ENCODE results near the gene ZWILCH.

Gene ZWILCH

DNA sequence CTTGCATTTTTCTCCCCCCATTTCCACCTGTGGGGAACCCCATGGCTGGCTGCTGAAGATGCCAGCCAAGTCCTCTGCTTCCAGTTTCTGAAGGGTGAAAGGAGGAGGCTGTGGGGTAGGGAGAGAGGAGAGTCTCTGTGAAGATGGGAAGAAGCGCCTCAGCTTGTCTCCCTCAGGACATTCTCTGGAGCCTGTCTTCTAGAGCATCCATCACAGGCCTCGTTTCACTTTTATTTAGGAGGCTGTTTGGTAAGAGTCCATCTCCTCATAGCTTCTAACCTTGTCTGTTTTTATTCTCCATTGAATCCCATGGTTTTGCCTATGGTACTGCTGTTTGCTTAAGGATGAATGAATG, 69.4 kb downstream of the ZWILCH start:
- Histone ChIP-seq H3K9me3 (no peaks in the 10 kb centered on the region), H3K4me3 (ENCODE audit: low read depth in 1 of 2, low read length in 1 of 2) (no peak overlapping the region), H3K27me3 (no peaks in the 10 kb centered on the region), H3K4me1 (ENCODE audit: control insufficient read depth in 1 of 2, insufficient read depth in 1 of 2, low read depth in 1 of 2, low read length in 1 of 2) (no peaks in the 10 kb centered on the region), H3K27ac (no peak overlapping the region), H3K36me3 (no peaks in the 10 kb centered on the region)
- TF ChIP-seq CTCF (IDR thresholded peaks at IDR 0.05), result no peak

DNA sequence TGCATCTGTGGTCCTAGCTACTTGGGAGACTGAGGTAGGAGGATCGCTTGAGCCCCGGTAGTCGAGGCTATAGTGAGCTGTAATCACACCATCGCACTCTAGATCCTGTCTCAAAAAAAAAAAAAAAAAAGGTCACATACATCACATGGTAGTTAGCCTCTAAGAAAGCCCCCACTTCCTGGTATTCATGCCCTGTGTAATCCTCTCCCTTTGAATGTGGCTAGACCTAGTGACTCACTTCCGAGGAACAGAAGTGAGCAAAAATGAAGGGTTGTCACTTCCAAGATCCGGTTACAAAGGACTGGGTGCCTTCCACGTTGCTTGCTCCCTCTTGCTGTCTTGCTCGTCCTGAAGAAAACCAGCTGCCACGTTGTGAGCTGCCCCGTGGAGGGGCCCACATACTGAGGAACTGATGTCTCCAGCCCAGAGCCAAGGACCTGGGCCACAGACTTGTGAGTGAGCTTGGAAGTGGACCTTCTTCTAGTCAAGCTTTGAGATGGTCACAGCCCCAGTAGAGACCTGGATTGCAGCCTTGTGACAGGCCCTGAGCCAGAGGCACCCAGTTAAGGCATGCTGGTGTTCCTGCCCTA, 73.3 kb downstream of the ZWILCH start:
- Histone ChIP-seq H3K9me3 (no peaks in the 10 kb centered on the region), H3K4me1 (ENCODE audit: control insufficient read depth in 1 of 2, insufficient read depth in 1 of 2, low read depth in 1 of 2, low read length in 1 of 2) (no peaks in the 10 kb centered on the region), H3K36me3 (no peaks in the 10 kb centered on the region), H3K27me3 (no peaks in the 10 kb centered on the region), H3K4me3 (ENCODE audit: low read depth in 1 of 2, low read length in 1 of 2) (no peak overlapping the region), H3K27ac (no peak overlapping the region)
- TF ChIP-seq CTCF (IDR thresholded peaks at IDR 0.05), result no peak

GRCh38 chr15:66580643-66581042, 75.5 kb downstream of the ZWILCH start:
- H3K27me3 ChIP-seq, result no peaks in the 10 kb centered on the region
- H3K27ac ChIP-seq, result no peak overlapping the region
- H3K4me3 ChIP-seq (ENCODE audit: low read depth in 1 of 2, low read length in 1 of 2), result no peak overlapping the region
- no peaks in the 10 kb centered on the region for H3K36me3 ChIP-seq
- H3K4me1 ChIP-seq (ENCODE audit: control insufficient read depth in 1 of 2, insufficient read depth in 1 of 2, low read depth in 1 of 2, low read length in 1 of 2), result no peaks in the 10 kb centered on the region
- no peaks in the 10 kb centered on the region for H3K9me3 ChIP-seq
- TF ChIP-seq CTCF (IDR thresholded peaks at IDR 0.05), result no peak

- Histone ChIP-seq H3K9me3 (no peaks in the 10 kb centered on the region), H3K36me3 (no peaks in the 10 kb centered on the region), H3K4me3 (ENCODE audit: low read depth in 1 of 2, low read length in 1 of 2) (no peak overlapping the region), H3K27me3 (no peaks in the 10 kb centered on the region), H3K27ac (no peak overlapping the region), H3K4me1 (ENCODE audit: control insufficient read depth in 1 of 2, insufficient read depth in 1 of 2, low read depth in 1 of 2, low read length in 1 of 2) (no peaks in the 10 kb centered on the region)
- no peak for TF ChIP-seq CTCF (IDR thresholded peaks at IDR 0.05)
Observed at GRCh38 chr15:66581972-66582537, 76.9 kb downstream of the ZWILCH start.

- H3K4me3 ChIP-seq (ENCODE audit: low read depth in 1 of 2, low read length in 1 of 2), result no peak overlapping the region
- H3K27ac ChIP-seq, result no peak overlapping the region
- H3K36me3 ChIP-seq, result no peaks in the 10 kb centered on the region
- H3K27me3 ChIP-seq, result no peaks in the 10 kb centered on the region
- no peak for TF ChIP-seq CTCF (IDR thresholded peaks at IDR 0.05)
- H3K4me1 ChIP-seq (ENCODE audit: control insufficient read depth in 1 of 2, insufficient read depth in 1 of 2, low read depth in 1 of 2, low read length in 1 of 2), result peaks cover 3 to 4% of the 10 kb centered on the region in 2 experiments
- H3K9me3 ChIP-seq, result no peaks in the 10 kb centered on the region
Observed at GRCh38 chr15:66586155-66586976, 81.2 kb downstream of the ZWILCH start.
